ENCODE measurements around the gene ZNF189.

ZNF189 gene

GRCh38 chr9:101398068-101398929 lies at the start of gene ZNF189, which contains the start of gene MRPL50:
Gene ZNF189 (plus strand): TSS chr9:101398851. CDS start chr9:101399157, 306 bp downstream.
Gene MRPL50 (minus strand): TSS chr9:101398618. CDS start chr9:101398592, 26 bp downstream.
- peak; percentile 98 to 99 for DNase-seq

GRCh38 chr9:101350285-101350684 lies 48.4 kb upstream of the ZNF189 start:
- DNase-seq = no peak

GRCh38 chr9:101352892-101353463 lies 45.7 kb upstream of the ZNF189 start:
- DNase-seq = no peak

- no peak for DNase-seq
Observed at GRCh38 chr9:101353683-101354082, 45.0 kb upstream of the ZNF189 start.

GRCh38 chr9:101354143-101354764 lies 44.4 kb upstream of the ZNF189 start:
- no peak for DNase-seq

GRCh38 chr9:101354765-101355708 lies 43.6 kb upstream of the ZNF189 start:
- DNase-seq = no peak

- DNase-seq = no peak
Observed at GRCh38 chr9:101356619-101357018, 42.0 kb upstream of the ZNF189 start.

- DNase-seq = no peak
Observed at GRCh38 chr9:101359679-101360078, 39.0 kb upstream of the ZNF189 start.

- DNase-seq = no peak
Observed at GRCh38 chr9:101360647-101361046, 38.0 kb upstream of the ZNF189 start.

- no peak for DNase-seq
Observed at GRCh38 chr9:101362450-101362849, 36.2 kb upstream of the ZNF189 start.

- no peak for DNase-seq
Observed at GRCh38 chr9:101365181-101365580, 33.5 kb upstream of the ZNF189 start.

- no peak for DNase-seq
Observed at GRCh38 chr9:101366038-101366756, 32.5 kb upstream of the ZNF189 start.

GRCh38 chr9:101367323-101367722 lies 31.3 kb upstream of the ZNF189 start:
- no peak for DNase-seq

- DNase-seq = no peak
Observed at GRCh38 chr9:101369286-101369685, 29.4 kb upstream of the ZNF189 start.

- DNase-seq = no peak
Observed at GRCh38 chr9:101369884-101370531, 28.6 kb upstream of the ZNF189 start.

- DNase-seq = no peak
Observed at GRCh38 chr9:101371813-101372212, 26.8 kb upstream of the ZNF189 start.

- no peak for DNase-seq
Observed at GRCh38 chr9:101372327-101373118, 26.1 kb upstream of the ZNF189 start.

GRCh38 chr9:101375546-101375945 lies 23.1 kb upstream of the ZNF189 start:
- no peak for DNase-seq

GRCh38 chr9:101376111-101376848 lies 22.4 kb upstream of the ZNF189 start:
- DNase-seq = no peak

- DNase-seq = no peak
Observed at GRCh38 chr9:101380295-101380694, 18.4 kb upstream of the ZNF189 start.
